Epithelial cell of prostate (primary cell): ENCODE data around the gene TRPM1.
A peak's percentile ranks its signal among the peaks of the same experiment; 100 is the strongest.

Experiments
- DNase-seq: peaks from one replicate; pipeline ENCODE4 v3.0.0-alpha.2; 2011; ENCODE audit warnings: low read depth, low spot score
- H3K27ac ChIP-seq: fragments of 450-650 bp; 2 replicates; pipeline ENCODE4 v1.5.1; 2017; ENCODE audit warnings: mild to moderate bottlenecking

The TRPM1 gene

DNA sequence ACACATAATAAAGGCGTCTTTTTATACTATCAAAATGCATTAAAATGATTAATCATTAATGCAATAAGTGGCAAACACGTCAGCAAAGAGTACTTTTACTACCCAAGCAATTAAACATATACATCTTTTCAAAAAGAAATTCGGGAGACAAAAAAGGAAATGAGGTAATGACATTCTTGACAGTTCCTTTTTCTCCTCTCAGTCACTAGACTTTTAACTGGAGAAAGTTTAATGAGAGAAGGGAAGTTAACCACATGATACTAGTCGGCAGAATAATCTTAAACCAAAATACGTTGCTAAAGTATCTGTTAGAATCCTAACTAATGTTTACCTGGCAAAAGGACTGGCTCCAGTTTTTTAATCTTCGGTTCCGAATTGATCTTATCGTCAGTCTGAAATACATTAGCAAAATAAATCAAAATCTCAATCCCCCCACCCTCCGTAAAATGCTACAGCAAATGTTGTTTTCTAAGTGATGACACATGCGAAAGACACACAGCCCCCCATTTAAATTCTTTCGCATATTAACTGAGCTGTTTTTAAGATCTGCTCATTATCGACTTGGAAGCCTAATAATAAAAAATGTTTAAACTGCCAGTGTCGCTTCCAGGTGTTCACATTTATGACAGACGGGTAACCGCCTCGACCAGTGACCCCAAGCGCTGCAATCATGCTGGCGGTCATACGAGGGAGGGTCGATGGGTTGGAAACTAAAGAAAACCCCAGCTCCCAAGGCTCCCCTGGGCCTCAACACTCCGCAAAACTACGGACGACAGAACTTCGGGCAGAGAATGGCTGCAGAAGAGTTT is 110.9 kb downstream of the TRPM1 start:
- peak overlapping the region; percentile 85 for H3K27ac ChIP-seq
- DNase-seq = no peak

DNA sequence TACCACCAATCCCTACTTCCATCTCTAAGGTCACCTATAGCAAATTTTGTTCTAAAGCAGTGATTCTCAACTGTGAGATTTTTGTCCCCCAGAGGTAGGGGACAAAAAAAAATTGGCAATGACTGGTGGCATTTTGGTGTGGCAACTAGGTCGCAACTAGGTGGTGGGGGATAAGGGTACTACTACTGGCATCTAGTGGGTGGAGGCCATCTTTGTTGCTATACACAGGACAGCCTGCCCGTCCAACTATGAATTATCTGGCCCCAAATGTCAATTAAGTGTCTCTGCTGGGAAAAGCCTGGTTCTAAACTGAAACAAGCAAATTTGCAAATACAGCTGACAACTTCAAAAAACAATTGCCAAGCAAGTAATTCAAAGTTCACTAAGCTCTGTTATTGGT is 111.5 kb downstream of the TRPM1 start:
- no peak for DNase-seq
- H3K27ac ChIP-seq = peak overlapping the region; percentile 85

DNA sequence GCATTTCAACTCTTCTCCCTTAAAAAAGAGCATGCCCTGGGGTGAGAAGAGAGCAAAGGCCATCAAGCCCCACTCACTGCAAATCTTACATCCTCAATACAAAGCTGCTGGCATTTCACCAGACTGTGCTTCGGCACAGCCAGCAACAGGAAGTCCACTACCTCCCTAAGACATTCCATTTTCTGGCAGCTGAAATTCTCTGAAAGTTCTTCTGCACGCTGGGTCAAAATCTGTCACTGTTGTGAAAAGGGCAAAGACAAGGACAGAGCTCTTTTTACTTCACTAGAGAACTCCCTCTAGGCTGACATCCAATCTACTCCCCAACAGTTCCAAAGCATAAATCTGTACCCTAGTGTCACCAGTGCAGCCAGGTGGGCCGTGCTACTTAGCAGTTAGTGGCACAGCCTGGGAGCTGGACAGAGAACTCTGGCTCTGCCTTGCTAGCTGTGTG is 116.4 kb downstream of the TRPM1 start:
- no peak for DNase-seq
- H3K27ac ChIP-seq = no peak overlapping the region

DNA sequence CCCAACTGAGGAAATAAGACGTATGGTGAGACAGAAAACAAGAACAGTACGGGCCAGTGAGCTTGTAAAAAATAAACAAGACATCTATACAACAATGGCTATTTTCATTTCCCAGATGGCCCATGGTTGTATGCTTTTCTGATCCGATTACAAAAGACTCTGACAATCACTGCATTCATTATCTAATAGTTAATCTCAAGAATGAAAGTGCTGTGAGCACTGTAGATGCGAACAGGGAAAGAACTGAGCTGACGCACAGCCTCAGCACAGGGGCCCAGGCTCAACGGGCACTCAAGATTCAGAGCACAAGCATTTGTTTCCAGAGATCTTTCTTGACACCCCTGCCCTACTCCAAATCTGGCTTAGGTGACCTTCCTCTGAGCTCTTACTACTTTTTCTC is 117.0 kb downstream of the TRPM1 start:
- no peak for DNase-seq
- no peak overlapping the region for H3K27ac ChIP-seq

DNA sequence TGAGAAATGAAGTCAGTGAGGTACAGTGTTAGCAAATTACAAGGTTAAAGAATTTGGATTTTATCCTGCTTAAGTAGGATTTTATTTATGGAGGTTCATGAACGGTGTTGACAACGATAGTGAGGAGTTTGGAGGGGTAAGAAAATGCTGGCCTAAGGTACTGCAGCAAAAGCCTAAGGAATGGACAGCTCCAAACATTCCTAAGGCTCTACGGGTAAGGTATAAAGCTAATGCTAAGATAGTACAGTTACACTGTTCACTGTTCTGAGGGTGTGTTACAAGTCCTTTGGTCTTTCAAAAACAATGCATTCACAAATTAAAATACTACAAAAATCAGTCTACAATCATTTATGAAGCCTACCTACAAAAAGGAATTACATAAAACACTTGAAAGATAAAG is 117.4 kb downstream of the TRPM1 start:
- DNase-seq = no peak
- H3K27ac ChIP-seq = no peak overlapping the region

DNA sequence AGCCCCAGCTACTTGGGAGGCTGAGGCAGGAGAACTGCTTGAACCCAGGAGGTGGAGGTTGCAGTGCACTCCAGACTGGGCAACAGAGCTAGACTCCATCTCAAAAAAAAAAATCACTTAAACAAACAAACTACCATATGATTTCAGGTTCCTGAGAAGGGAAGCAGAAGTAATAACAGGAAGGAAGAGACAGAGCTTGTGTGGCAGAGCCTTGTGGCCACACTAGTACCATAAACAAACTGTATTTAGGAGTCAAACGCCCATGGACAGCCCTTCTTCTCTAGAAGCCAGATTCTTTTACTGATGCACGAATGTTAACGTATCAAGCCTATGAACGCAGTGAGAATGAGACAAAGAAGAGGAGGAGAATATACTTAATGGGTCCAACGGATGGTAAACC is 122.1 kb downstream of the TRPM1 start:
- H3K27ac ChIP-seq = no peak overlapping the region
- DNase-seq = no peak

DNA sequence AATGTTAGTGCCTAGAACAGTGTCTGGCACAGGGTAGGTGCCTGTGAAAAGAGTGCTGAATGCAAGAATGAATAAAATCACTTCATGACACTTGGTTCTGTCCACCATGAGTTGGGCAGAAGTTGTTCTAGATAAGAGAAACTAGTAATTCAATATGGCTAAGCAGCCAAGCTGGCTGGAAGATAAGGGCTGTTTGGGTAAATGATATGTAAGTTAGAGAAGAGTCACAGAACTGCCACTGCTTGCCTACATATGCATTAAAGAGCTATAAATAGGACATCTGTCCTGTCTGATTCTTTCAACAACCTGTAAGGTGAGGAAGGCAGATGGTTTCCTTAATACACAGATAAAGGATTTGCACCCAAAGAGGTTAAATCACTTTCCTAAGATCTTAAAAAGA is 123.2 kb downstream of the TRPM1 start:
- no peak for DNase-seq
- no peak overlapping the region for H3K27ac ChIP-seq

DNA sequence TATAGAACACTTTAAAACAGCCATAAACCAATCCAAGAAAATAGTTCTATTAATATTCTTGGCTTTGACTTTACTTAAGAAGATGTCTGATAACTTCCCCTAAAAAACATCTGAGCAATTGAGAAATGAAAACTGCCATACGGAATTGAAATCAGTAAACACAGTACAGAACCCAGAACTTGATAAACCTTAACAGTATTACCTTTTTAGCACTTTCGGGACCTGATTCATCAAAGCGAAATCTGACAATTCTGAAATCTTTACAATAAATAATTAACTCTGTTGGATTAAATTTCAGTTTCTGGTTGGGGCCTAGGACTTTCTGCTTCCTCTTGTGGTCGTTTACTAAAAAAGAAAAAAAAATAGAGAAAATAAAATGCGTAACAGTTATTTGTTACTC is 127.4 kb downstream of the TRPM1 start:
- H3K27ac ChIP-seq = no peak overlapping the region
- no peak for DNase-seq

DNA sequence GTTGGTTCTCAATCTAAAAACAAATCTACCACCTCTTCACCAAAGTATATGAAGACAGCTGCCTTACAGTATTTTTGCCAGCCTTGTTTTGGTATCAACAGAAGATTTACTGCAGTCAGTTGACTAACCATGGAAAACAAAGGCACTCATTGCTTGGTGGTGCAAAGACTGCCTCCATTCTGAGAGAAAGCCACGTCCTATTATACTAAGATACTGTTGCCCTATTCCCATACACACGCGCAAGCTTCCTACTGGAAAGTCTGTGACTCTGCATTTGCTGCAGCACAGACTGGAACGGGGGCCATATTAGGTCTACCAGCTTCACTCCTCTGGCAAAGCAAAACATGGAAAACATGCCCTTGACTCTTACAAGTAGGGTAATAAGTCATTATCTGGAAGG is 128.1 kb downstream of the TRPM1 start:
- no peak overlapping the region for H3K27ac ChIP-seq
- DNase-seq = no peak

DNA sequence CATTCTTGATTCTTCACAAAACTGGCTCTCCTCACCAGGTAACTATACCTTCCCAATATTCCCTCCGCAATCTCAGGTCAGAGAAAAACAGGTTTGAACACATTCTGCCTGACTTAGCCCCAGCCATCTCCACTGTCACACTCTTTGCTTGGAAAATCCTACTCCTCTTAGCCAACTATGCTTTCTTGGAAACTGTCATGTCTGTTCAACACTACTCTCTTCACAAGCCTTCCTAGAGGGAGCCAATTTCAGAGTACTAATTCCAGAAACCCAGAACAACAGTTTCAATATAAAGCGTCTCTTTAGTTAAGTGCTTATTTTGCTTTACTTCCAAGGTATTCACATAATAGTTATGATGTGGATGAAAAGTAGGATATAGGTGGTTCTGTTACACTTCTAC is 131.8 kb downstream of the TRPM1 start:
- no peak for DNase-seq
- no peak overlapping the region for H3K27ac ChIP-seq

DNA sequence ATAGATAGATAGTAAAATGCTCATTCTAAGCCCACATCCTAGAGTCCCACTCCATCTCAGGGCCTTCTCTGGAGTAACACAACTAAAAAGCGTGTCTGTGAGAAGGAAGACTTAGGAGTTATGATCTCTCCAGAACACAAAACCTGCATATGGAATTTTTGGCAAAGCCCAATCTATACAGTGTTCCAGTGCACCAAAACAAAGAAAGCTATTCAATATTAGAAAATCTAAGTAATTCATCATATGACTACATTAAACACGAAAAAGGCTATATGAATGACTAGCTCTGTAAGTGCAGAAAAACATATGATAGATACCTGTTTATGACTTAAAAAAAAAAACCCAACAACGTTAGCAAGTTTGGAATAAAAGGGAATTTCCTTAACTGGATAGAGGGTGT is 137.8 kb downstream of the TRPM1 start:
- DNase-seq = no peak
- H3K27ac ChIP-seq = no peak overlapping the region

DNA sequence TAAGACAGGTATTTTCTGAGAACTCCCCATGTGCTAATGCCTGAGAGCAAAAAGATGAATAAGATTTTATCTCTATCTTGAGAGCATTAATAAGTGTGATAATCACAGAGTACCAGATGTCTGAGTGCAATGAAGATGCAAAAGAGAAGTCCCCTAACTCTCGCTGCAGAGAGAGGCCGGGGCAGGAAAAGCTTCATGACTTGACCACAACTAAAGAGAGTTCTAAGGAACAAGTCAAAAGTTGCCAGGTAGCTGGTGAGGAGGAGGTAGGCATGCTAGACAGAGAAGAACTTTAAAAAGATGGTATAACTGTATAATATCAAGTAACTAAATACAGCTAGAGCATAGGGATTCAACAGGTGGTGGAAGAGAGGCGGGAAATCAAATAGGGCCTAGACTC is 138.9 kb downstream of the TRPM1 start:
- DNase-seq = no peak
- no peak overlapping the region for H3K27ac ChIP-seq

DNA sequence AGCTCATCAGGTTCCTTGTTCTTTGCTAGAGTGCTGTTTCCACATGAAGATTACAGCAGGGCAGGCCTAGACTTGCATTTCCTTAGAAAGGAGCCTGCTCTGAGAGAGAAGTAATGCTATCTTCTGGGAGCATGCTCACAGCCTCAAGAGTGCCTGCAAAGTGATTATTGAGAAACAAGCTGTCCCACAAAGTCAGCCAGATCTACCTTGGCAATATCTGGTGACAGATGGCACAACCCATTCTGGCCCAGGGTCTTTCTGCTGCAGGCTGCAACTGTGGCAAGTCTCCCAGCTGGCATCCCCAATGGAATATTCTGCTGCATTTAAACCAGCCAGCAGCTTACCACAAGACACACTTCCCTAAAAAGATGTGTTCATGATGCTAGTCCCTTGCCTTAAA is 139.4 kb downstream of the TRPM1 start:
- peak overlapping the region; percentile 23 for H3K27ac ChIP-seq
- DNase-seq = peak; percentile 34

DNA sequence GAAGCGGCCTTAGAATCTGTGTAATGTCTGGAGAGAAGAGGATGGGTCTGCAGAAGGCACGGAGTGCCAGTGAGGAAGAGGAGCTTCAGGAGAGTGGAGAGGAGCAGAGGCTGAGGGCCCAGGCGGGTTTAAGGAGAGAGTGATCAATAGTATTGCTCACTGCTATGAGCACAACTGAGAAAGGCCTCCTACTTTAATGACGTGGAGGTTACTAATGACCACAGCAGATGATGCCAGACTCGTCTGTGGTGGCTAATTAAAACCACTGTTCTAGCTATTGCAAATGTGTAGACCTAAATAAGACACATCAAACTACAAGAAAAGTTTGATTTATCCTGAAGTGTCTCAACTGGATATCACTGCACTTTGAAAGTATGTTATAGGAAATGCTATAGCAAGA is 143.3 kb downstream of the TRPM1 start:
- no peak for DNase-seq
- no peak overlapping the region for H3K27ac ChIP-seq

DNA sequence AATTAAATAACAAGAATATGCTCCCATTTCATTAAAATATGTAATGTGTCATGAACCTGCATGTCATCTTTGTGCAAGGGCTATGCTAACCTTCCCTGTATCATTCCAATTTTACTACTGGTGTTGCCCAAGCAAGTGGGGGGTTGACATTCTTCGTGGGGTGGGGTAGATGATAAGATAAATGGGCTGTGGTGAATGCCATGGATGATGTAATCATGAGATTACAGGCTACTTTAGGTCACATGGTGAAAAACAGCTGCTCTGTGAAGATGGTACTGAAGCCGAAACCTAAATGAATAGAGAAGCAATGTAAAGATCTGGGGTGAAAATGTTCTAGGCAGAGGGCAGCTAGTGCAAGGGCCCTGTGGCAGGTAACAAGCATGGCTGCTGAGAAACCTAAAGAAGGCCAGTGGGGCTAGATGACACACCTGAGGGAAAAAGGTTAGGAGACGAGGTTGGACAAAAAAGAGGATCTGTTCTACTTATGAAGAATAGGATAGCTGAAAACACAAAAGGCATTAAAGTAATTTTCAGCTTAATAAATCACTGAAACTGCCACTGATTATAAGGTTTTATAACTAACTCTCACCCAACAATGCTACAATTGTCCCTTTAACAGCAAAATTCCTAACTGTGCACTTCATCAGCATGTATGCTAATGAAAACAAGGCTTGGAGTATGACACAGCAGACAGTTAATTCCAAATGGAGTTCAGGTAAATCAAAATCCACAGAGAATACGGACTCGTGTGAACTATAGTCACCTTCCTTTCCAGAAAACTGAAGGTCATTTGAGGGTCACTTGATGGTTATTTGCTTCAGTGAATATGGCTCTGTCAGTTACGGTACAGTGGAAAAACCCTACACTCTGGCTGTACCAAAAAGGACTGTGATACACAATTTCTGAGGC is 145.1 kb downstream of the TRPM1 start:
- no peak for DNase-seq
- no peak overlapping the region for H3K27ac ChIP-seq

DNA sequence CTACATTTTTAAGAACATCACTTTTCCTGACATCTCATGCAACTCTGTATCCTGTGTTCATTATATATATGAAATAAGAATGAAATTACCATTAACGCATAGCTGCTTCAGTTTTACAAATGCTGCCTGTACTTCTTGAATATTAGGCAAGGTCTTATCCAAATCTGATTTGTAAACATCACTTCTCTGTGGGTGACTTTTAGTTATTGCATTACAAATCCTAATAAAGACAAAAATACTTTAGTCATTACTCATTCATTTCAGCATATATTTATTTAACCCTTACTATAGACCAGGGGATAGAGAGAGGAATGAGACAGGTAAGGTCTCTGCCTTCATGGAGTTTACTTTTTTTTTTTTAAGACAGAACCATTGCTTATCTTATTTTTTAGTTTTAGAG is 146.9 kb downstream of the TRPM1 start:
- peak overlapping the region; percentile 64 for H3K27ac ChIP-seq
- no peak for DNase-seq

DNA sequence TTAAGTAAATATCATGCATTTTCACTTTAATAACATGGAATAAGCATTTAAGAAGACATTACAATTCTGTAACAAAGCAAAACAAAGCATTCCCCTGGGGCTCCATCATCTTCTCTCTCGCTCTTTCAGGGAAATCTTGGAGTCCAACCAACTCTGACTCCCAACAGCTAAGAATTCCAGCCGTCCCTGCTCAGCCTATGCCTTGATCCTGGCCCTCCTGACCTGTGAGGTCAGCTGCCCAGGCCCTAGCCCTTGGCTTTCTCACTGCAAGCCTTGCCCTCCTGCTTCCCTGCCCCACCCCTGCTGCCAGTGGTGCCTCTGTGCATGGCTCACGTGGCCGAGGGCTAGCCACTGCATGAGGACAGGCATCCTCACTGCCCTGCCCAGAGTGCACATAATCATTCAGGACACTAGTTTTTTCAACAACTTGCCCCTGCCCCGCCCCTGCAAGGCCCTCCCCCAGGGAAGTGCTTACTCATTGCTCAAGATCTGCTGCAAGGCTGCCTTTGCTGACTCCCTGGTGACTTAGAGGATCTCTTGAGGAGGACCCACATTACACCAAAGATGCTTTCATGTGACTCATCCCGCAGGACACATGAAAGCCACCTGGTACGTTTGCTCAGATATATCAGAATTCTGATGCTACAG is 147.7 kb downstream of the TRPM1 start:
- H3K27ac ChIP-seq = peak overlapping the region; percentile 64
- peak; percentile 74 for DNase-seq

DNA sequence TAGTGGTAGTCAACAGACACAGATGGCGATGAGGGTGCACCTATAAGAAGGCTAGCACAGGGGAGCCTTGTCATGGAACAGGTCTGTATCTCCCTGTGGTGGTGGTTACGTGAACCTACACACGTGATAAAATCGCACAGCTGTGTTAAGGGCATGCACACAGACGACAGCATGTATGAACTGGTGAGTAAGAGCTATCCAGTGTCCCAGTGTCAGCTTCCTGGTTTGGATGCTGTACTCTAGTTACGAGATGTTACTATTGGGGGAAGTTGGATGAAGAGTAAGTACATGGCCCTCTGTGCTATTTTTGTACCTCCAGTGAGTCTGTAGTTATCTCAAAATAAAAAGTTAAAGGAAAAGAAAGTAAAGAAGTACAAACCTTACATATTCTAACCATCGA is 148.3 kb downstream of the TRPM1 start:
- peak overlapping the region; percentile 64 for H3K27ac ChIP-seq
- DNase-seq = no peak
